DMS53 treated with DMSO at 0.1 percent for 48 hours (cell line): Measurements from ENCODE around the gene ARID3C.
"Not testable (repeated sequence)": the region's sequence is repeated elsewhere in the genome, so short reads cannot be mapped to it uniquely, and the experiment has no call there.

Experiments used
- DNase-seq: peaks from one replicate; lab custom pipeline; 2025; ENCODE audit not compliant: unreplicated experiment; lab: John Stamatoyannopoulos, UW

The ARID3C gene

GRCh38 chr9:34652602-34653000 lies 23.7 kb upstream of the ARID3C start:
- no peak for DNase-seq

GRCh38 chr9:34651876-34652601 lies 23.2 kb upstream of the ARID3C start, which contains the start of gene IL11RA:
TSS of gene IL11RA (plus strand) at chr9:34652185. CDS start at chr9:34655218, 3,033 bp downstream.
- peak; percentile 56 for DNase-seq

- no peak for DNase-seq
These were observed 22.5 kb upstream of the ARID3C start for GRCh38 chr9:34651321-34651720.

GRCh38 chr9:34650816-34651215 lies 21.9 kb upstream of the ARID3C start:
- DNase-seq, result no peak

- no peak for DNase-seq
These were observed 19.8 kb upstream of the ARID3C start for GRCh38 chr9:34648673-34649072.

GRCh38 chr9:34647651-34648050 lies 18.8 kb upstream of the ARID3C start:
- no peak for DNase-seq

GRCh38 chr9:34647084-34647403 lies 18.2 kb upstream of the ARID3C start:
- DNase-seq, result no peak

GRCh38 chr9:34646211-34647083 lies 17.6 kb upstream of the ARID3C start, which contains the start of gene GALT:
TSS of gene GALT (plus strand) at chr9:34646675. CDS start at chr9:34646705, 30 bp downstream.
- DNase-seq, result peak; percentile 63

GRCh38 chr9:34644766-34645314 lies 16.0 kb upstream of the ARID3C start:
- no peak for DNase-seq

GRCh38 chr9:34642679-34643078 lies 13.8 kb upstream of the ARID3C start:
- DNase-seq, result no peak

GRCh38 chr9:34639322-34639721 lies 10.5 kb upstream of the ARID3C start:
- DNase-seq, result not testable (repeated sequence)

GRCh38 chr9:34638138-34638445 lies 9.2 kb upstream of the ARID3C start:
- DNase-seq, result no peak

GRCh38 chr9:34637356-34638137 lies 8.7 kb upstream of the ARID3C start, which contains the start of gene SIGMAR1:
TSS of gene SIGMAR1 (minus strand) at chr9:34637787. CDS start at chr9:34637697, 90 bp downstream.
- peak; percentile 35 for DNase-seq

GRCh38 chr9:34636791-34637355 lies 8.0 kb upstream of the ARID3C start:
- no peak for DNase-seq

GRCh38 chr9:34635556-34635955 lies 6.7 kb upstream of the ARID3C start:
- DNase-seq, result no peak

- DNase-seq, result no peak
These were observed 5.8 kb upstream of the ARID3C start for GRCh38 chr9:34634551-34635248.

GRCh38 chr9:34633851-34634550 lies 5.1 kb upstream of the ARID3C start:
- DNase-seq, result peak; percentile 37

GRCh38 chr9:34633166-34633565 lies 4.3 kb upstream of the ARID3C start:
- no peak for DNase-seq

- DNase-seq, result no peak
These were observed 1.7 kb upstream of the ARID3C start for GRCh38 chr9:34630402-34631154.
